ENCODE data around the gene JAG1.

Gene JAG1

DNA sequence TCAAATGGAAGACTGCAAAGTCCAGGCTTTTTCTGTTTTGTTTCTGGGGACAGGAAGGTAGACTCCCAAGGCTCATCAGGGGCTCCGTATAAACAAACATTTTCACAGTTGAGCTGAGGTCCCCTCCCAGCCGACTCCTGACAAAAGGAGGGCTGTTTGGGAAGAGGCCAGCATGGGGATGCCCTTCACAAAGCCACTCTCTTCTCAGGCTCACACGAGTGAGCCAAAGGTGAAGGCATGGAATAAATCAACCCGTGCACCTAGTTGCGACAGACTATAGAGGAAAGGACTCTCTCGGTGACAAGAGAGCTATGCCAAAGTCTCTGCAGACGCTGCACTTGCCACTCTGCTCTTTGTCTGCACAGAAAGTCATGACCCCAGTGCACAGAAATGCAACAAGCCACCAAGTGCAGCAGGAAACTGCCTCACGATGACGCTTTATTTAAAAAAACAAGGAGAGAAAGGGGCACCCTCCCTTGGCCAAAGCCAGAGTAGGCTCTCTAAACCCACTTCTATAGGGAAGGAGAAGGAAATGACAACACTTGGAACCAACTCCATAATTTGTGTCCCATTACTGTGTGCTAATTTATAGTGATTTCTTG is 21.0 kb downstream of the JAG1 start:
- DNase-seq = no peak

DNA sequence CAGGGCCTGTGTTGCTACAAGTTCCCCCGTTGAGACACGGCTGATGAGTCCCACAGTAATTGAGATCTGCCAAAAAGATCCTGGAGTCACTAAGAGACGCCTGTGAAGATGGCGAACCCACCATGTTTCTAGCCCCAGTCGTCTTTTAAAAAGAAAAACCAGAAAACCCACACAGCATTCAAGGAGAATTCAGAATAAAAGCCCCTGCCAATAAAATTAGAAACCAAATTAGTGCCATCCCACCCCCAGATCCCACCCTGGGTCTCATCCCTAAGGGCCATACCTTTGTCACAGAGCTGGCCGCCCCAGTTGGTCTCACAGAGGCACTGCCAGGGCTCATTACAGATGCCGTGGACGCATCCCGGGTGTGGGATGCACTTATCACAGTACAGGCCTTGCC is 21.6 kb downstream of the JAG1 start:
- DNase-seq = no peak

DNA sequence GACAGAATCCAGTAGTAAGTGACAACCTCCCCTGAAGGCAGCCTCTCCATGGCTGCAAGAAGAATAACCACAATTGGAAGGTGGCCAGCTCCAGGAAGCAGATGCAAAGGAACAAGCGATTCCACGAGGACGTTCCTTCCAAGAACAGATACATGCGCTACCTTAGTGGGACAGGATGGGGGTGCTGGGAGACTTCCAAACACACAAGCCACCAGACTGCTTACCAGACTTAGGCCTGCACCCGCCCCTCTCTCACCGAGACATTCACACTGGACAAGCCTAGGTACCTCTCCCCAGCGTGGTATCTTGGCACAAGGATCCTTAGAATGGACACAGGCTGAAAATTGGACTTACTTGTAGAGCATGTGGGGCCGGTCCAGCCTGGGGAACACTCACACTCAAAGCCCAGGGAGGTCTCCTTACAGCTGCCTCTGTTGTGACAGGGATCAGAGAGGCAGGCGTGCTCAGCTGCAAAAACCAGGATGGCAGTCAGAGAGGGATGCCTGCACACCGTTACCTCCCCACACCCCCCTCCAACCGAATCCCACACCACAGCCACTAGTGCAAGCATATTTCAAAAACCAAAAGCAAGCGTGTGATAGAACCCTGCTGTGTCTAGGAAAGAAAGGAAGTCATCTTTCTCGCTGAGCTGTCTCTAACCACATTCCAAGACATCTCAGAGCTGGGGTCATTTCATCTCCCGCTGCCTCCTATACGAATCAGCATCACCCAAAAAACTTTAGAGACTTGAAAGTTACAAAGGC is 22.4 kb downstream of the JAG1 start:
- DNase-seq = no peak

DNA sequence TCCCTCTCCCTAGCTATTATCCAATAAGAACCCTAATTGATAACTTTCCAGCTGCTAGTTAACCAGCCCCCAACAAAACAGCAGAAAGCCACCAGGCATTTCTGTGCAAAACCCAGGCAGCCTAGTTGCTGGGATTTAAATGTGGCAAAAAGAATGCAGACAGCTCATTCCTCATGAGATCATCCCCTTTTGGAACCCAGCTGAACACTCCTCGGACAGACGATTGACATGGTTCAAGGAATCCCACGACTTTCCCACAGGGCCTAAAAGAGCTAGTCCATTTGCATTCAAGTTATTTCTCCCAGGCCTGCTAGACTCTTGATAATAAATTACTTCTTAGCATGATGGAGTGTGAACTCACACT is 24.0 kb downstream of the JAG1 start:
- no peak for DNase-seq

DNA sequence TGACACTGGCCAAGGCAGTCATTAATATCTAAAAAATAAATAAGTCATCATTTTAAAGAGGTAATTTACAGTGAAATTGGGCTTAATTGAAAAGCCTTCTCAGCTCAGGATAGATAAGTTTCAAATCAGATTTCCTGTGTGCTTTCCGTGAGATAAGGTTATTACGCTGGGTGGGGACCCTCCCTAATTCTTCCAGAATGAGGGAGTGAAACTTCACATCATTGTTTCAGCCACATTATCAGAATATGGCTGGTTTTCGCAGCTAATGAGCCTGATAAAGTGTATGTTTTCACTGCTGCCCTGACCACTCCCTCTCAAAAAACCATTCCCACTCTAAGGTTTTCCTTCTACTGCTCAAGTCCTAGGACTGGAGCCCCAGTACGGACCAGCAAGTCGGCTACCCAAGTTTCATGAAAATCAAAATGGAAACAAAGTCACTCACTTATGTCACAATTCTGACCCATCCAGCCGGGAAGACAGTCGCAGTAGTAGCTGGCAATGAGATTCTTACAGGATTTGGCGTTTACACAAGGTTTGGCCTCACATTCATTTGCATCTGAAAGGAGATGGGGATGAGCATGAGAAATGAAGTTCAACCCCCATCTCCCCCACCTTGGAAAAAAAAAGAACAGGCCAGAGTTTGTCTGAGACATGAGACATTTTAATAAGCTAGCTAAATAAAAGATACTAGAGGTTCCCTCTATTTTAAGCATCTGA is 24.6 kb downstream of the JAG1 start:
- DNase-seq = peak in 1 of 14 donors; percentile 8

DNA sequence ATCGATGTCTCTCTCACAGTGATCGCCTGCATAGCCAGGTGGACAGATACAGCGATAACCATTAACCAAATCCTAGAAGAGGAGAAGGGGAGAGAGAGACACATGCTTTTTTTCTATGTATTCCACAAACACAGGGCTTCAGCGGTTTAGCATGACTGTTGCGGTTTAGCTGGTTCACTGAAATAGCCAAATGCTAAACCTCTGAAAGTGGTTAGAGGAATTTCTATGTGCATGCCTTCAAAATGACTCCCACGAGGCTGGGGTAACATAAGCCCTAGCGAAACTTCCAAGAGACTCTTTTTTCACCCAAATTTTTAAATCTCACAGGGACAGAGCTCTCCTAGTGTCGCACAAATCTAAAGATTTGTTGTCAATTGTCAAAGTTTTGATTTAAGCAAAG is 25.1 kb downstream of the JAG1 start:
- DNase-seq = no peak

DNA sequence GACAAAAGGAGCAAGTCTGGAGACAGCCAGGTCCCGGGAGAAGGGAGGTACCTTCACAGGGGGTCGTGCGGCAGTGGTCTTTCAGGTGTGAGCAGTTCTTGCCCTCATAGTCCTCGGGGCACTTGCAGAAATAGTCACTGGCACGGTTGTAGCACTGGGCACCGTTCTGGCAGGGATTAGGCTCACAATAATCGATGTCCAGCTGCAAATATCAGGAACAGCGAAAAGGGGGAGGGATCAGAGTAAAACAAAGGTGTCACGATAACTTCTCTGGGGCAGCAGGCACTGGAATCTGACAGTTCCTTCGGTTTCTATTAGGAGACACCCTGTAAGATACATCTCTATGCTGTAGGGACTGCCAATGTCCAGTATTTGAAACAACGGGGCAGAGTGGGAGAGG is 25.9 kb downstream of the JAG1 start:
- DNase-seq = no peak

DNA sequence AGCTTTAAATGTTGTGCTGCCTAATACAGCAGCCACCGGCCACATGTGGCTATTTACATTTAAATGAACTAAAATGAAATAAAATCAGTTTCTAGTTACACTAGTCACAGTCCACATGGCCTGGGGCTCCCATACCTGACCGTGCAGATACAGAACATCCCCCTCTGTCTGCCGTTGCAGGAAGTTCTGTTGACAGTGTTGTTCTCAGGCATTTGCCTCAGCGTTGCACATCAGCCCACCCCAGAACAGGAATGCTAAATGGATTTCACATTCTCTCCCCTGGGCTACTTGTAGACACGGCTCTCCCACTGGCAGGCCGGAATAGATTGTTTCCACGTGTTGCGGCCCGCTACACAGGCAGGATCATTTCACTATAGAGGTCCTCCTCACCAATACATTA is 26.3 kb downstream of the JAG1 start:
- no peak for DNase-seq

DNA sequence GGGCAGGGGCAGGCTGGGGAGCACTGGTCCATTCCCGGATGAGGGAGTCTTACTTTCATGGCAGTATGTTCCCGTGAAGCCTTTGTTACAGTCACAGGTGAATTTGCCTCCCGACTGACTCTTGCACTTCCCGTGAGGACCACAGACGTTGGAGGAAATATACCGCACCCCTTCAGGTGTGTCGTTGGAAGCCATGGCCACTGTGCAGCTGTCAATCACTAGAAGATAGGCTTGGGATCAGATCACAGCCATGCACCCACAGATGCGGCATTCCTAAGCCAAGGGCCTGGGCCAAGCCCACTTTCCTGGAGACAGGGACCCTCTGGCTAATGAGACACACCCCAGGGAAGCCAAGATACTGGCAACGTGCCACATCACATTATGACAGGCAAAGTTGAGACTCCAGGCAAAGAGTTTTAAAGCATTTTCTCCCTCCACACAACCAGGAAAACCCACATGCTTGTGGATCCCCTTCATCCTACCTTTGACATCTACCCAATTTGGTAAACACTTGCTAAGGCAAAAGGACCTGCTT is 26.8 kb downstream of the JAG1 start:
- DNase-seq = no peak

DNA sequence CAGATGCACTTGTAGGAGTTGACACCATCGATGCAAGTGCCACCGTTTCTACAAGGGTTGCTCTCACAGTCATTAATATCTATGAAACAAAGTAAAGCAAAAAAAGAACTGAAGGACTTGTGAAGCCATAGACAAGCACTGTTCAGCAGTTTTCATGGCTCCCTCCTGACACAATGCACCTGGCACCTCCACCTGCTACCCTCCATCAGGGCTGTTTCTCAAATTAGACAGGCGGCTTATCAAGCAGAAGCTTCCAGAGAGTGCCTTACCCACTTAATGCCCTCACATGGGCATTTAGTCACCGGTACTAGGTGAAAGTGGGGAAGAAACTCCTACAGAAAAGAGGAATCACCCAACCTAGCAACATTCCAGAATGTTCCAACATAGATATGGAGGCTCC is 27.8 kb downstream of the JAG1 start:
- no peak for DNase-seq

DNA sequence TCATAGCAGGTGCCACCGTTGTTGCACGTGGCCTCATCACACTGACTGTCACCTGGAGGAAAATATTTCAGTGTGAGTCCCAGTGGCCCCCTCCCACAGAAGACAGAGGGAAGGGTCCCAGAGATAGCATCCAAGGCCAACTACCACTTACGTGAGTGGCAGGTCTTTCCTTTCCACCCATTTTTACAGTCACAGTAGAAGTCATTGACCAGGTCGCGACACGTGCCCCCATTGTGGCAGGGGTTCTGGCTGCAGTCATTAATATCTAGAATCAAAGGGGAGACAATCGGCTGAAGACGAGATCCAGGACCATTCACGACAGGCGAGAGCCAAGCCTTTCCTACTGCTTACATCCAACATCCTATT is 28.6 kb downstream of the JAG1 start:
- DNase-seq = no peak

DNA sequence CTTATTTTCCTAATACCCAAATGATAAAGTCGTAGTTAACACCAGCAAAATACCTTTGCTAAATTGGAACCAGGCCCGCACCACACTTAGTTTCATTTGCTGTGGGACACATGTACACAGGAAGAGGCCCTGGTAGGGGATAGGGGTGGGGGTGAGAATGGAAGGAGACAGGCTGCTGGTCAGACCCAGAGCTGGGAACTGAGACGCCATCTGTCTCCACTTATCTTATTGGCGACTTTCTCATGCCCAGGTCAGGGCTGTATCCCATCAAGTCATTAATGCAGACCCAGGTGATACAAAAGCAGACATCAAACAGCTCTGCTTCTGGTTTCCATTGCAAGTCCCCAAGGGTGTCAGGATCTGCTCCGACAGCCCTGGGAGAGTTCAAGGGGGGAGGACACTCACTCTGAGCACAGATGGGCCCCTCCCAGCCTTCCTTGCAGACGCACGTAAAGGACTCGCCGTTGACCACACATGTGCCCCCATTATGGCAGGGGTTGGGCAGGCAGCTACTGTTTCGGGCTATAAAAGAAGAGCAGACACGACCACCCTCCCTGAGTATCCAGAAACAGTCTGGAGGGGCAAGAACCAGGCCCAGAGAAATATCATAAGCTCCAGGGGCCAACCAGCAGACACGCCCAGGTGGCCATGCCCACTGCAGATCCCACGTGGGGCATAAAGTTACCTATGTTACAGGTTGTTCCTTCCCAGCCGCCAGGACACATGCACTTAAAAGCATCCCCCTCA is 29.2 kb downstream of the JAG1 start:
- DNase-seq = no peak

DNA sequence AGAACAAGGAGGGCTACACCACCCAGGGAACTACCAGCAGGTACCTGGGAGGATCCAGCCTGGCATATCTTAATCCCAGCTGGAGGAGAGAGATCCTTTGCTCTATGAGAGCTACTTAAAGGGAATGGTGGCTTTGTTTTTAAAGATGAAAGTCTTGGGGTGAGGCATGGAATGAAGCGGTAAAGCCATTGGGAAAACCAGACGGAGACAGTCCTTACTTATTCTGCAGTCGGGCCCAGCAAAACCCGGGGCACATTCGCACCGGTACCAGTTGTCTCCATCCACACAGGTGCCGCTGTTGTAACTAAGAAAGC is 30.3 kb downstream of the JAG1 start:
- no peak for DNase-seq

DNA sequence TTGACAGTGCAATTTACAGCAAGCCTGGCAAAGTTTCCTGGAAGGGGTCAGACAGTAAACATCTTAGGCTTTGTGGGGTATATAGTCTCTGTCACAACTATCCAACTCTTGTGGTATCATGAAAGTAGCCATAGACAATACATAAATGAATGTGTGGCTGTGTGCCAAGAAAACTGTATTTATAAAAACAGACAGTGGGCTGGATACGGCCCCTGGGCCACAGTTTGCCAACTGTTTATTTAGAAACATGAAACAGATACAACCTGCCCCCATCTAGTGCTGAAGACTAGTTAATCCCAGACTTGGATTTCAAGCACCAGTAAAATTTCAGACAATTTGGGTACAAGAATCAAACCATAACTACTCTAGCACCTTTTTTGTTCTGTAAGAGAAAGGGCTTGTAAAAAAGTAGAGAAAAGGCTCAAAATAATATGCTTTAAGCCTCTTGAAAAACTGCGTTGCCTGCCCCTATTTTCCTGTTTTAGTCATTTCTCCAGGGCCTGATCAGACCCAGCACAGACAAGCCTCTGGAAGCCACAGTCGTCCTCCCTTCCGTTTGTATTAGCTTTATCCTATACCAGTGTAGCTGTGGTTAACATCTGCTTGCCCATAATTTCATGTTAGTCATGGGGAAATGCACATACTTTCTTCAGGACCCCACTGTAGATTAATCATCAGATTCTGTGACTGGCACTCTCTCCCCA is 30.8 kb downstream of the JAG1 start:
- no peak for DNase-seq

DNA sequence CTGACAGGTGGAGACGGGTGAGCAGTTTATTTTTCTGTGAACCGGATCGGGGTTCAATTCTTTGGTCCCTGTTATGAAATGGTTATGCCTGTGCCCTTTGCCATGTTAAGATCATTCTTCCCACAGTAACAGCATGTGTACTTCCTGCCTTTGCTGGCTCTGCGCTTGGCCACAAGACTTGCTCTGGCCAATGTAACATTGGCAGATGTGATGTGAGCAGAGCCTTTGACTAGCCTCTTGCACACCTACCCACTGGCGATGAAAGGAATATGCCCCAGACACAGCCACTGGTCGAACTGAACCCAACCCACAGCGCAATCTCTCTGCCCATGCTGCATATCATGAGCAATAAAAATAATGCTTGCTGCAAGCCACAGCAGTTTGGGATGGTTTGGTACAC is 31.9 kb downstream of the JAG1 start:
- DNase-seq = no peak

DNA sequence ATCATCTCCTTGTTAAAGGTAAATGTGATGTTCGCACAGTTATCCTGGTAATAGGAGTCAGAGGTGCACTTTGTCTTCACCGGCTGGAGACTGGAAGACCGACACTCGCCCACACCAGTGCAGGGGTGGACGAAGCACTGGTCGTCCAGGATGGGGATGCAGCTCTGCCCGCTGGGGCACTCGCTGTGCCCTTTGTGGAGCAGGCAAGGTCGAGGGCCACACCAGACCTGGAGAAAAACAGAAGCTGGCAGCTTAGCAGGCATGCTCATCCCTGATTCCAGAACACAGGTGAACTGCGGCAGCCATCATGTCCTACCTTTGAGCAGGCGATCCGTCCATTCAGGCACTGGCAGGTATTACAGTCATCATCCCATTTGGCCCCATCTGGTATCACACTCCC is 32.3 kb downstream of the JAG1 start:
- DNase-seq = no peak

DNA sequence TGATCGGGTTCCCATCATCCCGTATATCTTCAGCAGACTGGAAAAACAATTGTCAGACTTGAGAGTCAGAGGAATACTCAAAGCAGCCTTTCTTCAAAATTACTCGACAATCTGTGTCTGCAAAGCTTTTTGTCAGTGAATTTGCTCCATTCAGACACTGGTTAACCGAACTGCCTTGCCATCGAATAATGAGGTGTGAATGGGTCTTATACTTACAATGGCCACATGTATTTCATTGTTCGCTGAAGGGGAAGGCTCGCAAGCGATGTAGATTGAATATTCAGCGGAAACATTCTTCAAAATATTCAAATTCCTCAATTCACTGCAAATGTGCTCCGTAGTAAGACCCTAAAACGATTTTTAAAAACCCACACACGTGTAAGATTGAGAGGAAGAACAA is 32.9 kb downstream of the JAG1 start:
- DNase-seq = no peak

DNA sequence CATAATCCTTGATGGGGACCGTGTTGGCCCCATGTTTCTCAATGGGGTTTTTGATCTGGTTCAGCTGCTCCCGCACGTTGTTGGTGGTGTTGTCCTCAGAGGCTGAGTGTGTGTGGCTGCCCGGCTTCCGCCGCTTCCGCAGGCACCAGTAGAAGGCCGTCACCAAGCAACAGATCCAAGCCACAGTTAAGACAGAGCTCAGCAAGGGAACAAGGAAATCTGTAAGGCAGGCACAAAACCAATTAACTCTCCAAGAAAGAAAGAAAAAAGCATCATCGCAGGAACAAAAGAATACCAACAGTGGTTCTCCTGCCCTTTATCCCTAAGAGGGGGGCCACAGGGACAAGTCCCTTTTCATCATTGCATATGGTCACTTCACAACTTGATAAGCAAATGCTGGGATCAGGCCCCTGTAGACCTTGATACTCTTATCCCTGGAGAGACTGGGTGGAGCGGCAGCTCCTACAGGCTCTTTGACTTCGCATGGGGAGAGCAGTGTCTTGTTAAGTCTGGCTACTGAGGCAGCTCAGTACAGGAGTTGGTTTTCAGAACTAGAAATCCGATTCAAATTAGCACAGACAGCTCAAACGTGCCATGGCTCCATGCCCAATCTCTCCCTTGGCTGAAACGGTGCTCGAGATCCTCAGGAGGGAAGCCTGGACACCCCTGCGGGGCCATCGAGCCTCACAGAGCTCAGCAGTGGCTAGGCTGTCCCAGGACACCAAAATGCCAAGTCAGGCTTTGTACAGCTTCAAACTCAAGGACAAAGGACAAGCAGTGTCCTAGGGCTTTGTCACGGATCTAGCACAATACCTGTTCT is 33.9 kb downstream of the JAG1 start:
- peak in 6 of 14 donors; percentile 15 to 42 (median 32) for DNase-seq

DNA sequence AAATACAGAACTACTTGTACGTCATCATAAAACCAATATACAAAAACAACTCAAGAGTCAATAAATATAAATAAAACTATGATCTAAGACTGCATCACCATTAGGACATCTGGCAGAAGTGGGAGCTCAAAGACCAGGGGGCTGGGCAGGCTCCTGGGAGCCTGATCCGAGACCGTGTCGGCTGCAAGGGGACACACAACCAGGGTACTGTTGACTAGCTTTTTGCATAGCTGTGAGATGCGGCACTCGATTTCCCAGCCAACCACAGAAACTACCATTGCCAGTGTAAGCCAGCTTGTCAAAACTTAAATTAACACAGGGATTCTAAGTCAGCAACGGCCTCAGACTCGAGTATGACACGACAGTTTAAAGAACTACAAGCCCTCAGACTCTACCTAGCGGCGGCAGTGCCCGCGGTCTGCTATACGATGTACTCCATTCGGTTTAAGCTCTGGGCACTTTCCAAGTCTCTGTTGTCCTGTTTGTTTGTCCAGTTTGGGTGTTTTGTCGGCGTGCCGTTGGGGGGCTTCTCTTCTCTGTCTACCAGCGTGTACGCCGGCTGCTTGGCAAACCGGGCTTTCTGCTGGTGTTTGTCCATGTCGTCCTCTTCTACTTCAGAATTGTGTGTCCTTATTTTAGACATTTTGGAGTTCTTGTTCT is 34.6 kb downstream of the JAG1 start:
- DNase-seq = peak in 1 of 14 donors; percentile 63

DNA sequence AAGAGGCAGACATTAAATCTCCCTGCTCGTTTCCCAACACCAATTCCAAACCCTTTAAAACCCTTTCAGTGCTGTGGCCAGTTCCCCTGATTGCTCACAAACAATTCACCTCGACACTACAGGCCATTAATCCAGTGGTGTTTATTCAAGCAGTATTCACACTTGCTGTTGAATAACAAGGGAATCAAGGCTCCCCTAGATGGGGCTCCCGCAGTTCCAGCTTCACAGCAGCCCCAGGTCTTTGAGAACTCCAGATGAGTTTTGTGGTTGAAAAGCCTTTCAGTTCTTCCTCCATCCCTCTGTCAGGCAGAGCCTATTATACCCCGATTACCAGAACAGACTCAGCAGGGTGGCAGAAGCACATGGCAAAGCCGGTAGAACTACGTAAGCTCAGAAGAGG is 36.2 kb downstream of the JAG1 start:
- no peak for DNase-seq

DNA sequence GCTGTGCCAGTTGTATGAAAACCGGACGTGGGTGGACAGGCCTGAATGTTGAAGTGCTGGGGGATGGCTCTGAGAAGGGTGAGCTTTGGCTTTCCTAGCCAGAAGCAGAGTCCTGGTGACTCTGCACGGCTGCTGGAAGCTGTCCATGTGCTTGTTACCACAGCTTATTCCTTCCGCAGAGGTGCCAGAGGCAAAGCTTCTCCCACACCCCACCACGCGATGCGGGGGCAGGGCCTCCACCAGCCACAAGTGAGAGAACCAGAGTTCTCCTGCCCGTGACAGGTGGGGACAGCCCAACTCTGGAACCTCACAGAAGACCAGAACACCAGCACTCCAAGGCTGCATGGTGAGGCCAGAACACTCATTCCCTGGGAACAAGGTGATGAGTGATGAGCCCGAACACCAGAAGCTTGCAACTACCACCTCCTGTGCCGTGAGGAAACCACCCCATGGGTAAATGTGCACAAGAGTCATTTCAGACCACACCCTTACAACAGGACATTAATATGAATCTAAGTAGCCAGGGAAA is 36.7 kb downstream of the JAG1 start:
- DNase-seq = peak in 1 of 14 donors; percentile 15
